Measurements from ENCODE around the gene CARD11.

Gene CARD11

DNA sequence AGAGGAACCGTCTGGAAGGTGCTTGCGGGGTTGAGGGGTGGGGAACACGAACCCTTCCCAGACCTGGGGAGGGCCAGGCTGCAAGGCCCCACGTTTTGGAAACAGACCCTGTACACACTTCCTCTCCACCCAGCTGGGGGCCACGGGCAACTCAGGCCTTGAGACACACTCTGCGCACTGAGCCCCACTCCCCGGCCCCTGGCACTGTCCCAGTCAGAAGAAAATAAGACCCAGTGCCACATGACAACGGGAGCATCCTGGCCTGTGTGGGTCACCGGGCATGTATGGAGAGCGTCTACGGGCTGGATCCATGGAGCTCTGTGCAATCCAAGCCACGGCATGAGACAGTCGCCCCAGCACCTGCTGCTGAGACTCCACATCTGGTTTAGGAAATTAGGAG is 63.7 kb downstream of the CARD11 start:
- DNase-seq: no peak

DNA sequence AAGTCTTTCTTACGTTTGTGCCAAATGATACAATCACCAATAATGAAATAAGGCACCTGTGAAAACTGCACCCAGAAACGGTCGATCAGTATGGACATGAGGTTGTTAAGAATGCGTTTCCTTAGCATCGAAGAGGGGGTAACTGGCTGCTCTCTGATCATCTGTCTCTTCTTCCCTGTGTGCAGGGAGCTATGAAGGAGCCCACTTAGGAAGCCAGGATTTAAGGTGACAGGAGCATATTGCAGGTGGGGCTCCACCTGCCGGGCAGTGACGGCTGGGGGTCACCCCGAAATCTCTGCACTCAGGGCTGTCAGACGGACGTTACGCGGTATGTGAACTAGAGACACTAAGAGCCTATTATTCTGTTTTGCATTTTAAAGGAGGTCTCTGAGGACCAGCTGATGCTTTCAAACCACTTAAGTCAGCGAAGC is 64.5 kb downstream of the CARD11 start:
- no peak for DNase-seq

DNA sequence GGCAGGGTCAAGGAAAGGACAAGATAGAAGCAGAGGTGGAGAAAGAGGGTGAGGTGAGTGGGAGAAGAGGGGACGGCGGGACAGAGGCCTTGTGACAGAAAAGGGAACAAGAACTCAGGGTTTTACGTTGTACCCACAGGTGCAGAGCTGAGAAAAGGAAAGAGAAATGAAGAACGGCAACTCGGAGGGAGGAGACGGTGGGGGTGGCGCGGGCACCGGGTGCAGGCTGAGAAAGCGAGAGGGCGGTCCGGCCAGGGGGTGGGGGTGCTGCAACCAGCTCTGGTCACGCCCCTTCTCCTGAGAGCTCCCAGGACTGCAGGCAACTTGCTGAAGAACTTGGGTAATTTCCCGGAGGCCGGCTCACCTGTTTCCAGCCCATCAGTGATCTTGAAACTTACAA is 65.3 kb downstream of the CARD11 start:
- peak; percentile 97 for DNase-seq

DNA sequence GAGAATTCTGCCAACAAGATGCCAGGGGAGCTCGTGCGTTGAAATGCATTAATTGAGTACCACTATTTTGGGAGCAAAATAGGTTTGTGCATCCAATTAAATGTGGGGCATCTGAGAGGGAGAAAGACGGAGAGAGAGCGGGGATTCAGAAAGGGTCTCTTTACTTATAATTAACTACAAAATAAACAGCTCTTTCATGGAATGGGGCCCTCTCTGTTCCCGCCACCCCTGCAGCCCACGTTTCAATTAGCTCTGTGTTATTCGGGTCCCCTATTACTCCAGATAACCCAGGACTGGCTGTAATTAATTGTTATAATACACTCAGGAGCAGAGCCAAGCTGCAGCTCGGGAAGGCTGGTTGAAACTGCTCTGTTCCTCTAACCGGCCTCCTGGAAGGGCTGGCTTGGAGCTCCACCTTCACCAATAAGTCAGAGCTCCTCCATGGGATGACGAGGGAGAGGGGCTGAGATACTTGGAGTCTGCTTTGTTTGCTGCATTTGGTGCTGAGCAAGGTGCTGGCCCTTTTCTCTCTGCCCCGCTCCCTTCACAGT is 67.8 kb downstream of the CARD11 start:
- DNase-seq: no peak

DNA sequence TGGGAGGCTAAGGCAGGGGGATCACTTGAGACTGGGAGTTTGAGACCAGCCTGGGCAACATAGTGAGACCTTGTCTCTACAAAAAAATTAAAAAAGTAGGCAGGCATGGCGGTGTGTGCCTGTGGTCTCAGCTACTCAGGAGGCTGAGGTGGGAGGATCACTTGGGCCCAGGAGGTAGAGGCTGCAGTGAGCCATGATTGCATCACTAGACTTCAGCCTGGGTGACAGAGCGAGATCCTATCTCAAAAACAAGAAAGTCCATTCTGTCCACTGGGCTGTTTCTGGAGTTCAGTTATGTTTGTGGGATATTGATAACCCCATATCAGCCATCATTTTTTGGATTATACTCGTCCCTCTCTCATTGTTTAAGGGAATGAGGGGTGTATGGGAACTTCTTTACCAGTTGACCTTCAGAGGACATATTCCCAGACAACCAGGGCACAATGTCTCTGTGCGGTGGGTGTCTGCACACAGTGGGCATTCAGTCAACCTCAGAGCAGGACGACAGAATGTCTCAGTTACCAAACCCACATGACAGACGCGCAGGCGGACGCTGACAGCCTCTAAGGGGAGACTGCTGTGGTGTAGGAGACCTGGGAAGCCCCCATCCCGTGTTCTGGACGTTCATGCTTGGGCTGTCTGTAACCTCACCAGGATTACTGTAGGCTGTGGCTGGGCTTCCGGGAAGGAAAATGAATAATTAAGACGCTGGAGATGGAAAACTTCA is 69.4 kb downstream of the CARD11 start:
- no peak for DNase-seq

DNA sequence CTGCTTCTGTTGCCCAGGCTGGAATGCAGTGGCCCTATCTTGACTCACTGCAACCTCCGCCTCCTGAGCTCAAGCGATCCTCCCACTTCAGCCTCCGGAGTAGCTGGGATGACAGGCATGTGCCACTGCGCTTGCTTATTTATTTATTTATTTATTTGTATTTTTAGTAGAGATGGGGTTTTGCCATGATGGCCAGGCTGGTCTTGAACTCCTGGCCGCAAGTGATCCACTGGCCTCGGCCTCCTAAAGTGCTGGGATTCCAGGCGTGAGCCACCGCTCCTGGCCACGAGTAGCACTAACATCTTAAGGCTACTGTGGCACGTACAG is 70.9 kb downstream of the CARD11 start:
- no peak for DNase-seq

DNA sequence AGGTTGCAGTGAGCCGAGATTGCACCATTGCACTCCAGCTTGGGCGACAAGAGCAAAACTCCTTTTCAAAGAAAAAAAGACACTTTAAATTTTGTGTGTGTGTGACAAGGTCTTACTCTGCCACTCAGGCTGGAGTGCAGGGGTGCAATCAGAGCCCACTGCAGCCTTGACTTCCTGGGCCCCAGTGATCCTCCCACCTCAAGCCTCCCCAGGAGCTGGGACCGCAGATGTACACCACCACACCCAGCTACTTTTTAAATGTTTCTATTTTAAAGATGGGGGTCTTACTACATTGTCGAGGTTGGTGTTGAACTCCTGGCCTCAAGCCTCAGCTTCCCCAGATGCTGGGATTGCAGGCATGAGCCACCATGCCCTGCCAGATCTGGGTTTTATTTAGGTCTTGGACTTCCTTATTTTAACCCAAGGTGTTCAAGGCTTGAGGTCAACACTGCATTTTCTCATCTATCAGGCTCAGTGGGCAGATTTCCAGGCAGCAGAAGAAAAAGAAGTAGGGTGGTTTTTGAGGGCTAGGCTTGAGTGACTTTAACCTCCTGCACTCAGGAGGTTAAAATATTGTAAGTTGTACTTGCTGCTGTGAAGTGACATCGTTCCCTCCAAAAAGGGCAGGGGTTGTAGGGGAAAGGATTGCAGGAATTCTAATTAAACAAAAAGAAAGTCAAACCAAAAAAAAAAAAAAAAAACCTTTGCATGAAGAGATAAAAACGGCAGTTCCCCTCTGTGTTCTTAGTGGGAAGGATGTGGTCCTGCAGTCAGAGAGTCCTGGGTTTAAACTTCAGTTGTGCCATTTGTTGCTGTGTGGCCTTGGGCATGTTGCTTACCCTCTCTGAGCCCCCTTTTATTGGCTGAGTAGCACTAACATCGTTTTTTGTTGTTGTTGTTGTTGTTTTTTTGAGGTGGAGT is 71.5 kb downstream of the CARD11 start:
- no peak for DNase-seq

DNA sequence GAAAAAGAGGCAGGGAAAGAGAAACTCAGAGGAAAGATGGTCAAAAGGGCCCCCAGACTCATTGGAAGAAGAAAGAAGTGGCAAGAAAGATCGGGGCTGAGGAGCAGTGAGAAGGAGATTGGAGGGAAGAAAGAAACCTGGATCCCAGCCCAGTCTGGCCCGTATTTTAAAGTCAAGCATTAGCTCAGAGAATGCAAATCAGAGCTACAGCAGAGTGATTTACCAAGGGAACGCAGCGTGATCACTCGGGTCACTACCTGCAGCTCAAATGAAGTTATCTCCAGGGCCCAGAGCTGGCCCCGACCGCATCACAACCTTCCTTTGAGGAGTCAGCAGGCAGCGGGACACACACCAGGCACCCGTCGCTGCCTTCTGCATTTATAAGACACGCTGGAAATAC is 72.8 kb downstream of the CARD11 start:
- no peak for DNase-seq

DNA sequence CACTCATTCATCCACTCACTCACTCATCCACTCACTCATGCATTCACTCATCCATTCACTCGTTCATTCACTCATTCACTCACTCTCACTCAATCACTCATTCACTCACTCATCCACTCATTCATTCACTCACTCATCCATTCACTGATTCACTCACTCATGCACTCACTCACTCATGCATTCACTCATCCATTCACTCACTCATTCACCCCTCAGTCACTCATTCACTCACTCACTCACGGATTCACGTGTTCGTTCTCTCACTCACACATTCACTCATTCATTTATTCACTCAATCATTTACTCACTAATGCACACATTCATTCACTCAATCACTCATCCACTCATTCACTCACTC is 73.4 kb downstream of the CARD11 start:
- no peak for DNase-seq

DNA sequence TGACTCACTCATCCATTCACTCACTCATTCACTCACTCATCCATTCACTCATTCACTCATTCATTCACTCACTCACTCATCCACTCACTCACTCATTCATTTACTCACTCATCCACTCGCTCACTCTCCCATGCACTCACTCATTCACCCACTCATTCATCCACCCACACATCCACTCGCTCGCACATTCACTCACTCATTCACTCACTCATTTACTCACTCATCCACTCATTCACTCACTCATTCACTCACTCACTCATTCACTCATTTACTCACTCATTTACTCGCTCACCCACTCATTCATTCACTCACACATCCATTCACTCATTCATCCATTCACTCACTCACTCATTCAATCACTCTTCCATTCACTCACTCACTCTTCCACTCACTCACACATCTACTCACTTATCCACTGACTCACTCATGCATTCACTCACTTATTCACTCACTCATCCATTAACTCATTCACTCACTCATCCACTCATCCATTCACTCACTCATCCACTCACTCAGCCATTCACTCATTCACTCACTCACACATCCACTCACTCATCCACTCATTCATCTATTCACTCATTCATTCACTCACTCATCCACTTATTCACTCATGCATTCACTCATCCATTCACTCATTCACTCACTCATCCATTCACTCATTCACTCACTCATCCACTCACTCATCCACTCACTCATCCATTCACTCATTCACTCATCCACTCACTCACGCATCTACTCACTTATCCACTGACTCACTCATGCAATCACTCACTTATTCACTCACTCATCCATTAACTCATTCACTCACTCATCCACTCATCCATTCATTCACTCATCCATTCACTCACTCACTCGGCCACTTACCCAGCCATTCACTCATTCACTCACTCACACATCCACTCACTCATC is 74.0 kb downstream of the CARD11 start:
- DNase-seq: no peak

DNA sequence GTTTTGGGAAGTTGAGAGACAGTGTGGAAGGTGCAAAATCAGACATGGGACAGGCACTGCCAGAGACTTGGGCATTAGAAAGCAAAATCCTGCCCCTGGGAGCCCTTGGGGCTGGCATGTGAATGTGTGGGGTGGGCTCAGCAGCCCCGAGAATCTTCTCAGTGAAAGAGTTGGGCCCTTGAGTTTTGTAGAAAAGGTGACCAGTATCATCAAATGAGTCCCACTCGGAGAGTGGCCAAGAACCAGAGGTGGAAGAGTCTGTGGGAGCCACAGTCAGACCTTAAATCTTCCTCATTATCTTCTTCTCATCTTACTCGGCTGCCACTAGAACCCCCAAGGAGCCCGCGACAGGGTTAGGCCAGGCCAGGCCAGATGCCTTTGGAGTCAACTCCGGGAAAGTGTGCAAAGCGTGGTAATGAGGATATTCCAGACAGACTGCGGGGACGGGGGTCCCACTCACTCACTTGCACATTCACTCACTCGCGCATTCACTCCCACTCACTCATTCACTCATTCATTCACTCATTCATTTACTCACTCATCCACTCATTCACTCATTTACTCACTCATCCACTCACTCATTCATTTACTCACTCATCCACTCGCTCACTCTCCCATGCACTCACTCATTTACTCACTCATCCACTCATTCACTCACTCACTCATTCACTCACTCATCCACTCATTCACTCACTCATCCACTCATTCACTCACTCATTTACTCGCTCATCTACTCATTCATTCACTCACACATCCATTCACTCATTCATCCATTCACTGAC is 74.9 kb downstream of the CARD11 start:
- no peak for DNase-seq

DNA sequence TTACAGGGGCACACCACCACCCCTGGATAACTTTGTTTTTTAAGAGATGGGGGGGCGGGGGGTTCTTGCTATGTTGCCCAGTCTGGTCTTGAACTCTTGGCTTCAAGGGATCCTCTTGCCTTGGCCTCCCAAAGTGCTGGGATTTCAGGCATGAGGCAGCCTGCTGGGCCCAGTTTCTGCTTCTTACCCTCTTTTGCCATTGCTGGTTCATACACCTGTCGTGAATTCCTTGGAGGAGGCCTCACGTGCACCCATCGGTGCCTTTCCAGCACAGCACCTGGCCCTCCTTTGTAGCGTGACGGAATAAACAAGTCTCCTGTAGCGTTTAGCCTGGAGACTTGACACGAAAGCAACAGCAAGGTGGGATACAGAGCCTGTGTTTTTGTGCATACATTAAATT is 75.5 kb downstream of the CARD11 start:
- no peak for DNase-seq

DNA sequence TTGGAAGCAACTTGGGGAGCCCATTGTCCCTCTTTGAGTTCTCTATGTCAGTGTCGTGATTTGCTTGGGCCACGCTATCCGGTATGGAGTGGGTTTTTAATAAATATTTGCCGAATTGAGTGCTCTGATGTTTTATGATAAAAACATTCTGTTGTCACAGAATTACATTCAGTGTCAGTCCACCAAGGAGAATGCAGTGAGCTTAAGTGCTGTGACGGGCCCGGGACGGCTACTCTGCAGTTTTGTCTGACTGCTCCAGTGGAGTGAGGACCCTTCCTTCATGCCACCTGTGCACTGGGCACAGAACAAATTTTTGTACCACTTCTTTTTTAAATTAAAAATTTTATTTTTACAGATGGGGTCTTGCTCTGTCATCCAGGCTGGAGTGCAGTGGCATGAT is 76.0 kb downstream of the CARD11 start:
- DNase-seq: no peak

DNA sequence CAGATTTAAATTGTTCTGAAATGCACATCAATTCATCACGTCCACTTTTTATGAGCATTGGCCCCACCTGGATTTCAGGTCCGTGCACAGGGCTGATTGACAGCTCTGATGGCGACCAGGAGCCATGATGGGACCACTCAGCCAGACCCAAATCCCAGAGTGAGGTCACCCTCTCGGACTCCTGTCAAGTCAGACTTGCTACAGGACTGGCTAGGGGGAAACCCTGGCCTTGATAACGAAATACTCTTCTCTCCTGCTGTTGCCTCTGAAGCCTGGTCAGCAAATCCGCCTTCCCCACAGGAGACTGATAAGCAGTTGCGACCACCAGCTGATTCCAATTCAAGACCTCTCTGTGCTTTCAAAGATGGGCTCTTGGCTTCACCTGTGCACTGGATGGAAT is 76.4 kb downstream of the CARD11 start:
- no peak for DNase-seq

DNA sequence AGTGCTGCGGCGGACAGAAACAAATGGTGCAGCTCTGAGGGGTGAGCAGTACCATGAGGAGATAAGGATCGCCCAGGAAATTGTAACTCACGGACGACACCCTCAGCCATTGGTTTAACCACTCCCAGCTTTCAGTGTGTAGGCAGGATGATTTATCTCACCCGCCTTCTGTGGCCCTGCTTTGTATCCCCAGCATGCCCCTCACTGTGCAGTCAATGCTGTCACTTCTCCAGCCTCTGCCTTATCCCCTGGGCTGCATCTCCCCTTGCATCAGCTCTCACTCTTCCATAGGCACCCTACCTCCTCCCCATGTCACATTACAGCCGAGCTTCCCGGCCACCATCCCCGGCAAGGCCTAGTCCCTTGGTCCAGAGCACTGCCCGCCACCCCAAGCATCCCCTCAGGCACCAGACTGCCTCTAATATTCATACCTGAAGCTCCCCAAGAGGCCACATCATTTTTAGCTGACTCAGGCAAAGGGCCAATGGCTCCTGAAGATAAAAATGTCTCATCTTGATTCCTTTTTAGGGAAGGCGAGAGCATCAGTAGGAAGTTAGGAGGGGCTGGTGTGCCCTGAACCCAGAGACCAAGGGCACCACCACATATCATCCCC is 77.1 kb downstream of the CARD11 start:
- DNase-seq: no peak

DNA sequence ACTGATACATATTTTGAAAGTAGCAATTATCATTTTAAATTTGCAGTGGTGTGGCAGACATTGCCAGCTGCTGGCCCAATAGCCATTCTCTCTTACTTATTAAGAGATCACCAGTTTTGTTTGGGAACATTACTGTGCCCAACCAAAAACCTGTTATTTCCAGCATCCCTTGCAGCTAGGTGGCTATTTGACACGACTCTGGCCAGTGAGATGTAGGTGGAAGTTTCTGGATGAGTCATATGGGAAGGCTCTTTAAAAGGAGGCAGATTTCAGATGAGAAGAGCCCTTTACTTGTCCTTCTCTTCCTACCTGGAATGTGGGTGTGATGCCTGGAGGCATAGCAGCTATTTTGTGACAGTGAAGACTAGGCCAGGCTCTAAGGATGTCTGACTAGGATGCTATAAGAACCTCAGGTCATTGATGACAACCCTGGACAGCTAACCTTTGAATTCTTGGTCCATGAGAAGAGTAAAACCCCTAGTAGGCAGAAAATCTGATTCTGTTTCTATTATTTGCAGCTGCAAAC is 77.9 kb downstream of the CARD11 start:
- no peak for DNase-seq

DNA sequence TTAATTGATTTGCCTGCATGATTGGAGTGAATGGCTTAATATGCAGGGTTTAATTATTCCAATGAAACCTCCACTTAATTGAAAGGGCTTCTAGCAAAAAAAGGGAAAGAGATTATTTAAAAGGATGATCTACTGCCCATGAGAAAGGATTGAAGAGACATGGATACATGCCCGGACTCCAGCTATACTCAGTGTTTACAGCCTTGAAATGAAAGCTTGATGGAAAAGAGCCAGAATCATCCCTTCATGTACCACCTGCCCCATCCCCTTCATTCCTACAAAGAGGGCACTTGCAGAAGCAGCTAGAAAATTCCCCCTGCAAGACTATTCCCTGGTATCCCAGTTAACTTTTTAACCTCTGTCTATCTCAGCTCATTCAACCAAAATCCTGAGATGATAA is 78.4 kb downstream of the CARD11 start:
- no peak for DNase-seq

DNA sequence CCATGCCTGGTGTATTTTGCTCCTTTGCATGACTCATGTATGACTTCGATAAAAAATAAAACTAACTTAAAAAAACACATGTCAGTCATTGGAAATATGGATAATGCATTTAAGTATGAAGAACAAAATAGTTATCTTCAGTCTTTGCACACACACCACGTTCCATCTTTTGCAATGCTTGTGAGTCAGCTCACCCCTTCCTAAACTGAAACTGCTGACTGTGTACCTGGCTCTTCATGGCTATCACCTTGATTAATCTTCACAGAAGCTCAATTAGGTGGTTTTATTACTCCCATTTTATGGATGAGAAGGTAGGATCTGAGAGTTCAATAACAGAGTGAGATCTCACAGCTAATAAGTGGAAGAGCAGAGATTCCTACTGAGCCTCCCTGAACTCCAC is 79.5 kb downstream of the CARD11 start:
- no peak for DNase-seq

DNA sequence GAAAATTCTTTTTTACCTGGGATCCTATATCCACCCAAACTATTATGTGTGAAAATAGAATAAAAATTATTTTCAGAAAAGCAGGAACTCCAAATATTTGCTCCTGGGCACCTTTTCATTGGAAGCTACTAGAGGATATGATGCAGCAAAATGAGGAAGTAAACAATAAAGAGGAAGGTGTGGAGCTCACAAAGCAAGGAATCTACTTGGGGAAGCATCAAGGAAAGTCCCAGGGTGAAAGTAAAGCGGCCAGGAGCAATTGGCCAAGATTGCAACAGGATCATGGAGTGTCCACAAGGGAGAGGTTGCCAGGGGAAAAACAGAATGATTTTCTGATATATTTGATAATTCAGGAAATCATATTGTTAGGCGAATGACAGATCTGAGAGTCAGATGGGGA is 80.8 kb downstream of the CARD11 start:
- DNase-seq: no peak

DNA sequence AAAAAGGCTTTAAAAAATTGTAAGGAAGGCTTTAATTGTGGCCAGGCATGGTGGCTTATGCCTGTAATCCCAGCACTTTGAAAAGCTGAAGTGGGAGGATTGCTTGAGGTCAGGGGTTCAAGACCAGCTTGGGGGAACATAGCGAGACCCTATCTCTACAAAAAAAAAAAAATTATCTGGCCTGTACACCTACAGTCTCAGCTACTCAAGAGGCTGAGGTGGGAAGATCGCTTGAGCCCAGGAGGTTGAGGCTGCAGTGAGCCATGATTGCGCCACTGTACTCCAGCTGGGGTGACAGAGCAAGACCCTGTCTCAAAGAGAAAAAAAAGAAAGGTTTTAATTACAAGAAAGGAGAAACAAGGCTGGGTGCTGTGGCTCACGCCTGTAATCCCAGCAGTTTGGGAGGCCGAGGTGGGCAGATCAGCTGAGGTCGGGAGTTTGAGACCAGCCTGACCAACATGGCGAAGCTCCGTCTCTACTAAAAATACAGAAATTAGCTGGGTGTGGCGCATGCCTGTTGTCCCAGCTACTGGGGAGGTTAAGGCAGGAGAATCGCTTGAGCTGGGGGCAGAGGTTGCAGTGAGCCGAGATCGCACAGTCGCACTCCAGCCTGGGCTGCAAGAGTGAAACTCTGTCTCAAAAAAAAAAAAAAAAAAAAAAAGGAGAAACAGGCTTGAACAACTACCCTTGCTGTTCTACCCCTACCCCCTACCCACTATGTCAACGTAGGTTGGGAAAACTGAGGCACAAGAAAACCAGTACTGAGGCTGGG is 83.7 kb downstream of the CARD11 start:
- DNase-seq: no peak
